Activated T-helper 9 cell treated with anti-CD3 and anti-CD28 coated beads, Interleukin-2, amount 50 U/mL, for 16 hours (primary cell): ENCODE results near the gene LGR6.

Experiments
- DNase-seq: peaks from one replicate; pipeline ENCODE4 v3.0.0-alpha.2; 2020; ENCODE audit warnings: low read depth

LGR6 gene

DNA sequence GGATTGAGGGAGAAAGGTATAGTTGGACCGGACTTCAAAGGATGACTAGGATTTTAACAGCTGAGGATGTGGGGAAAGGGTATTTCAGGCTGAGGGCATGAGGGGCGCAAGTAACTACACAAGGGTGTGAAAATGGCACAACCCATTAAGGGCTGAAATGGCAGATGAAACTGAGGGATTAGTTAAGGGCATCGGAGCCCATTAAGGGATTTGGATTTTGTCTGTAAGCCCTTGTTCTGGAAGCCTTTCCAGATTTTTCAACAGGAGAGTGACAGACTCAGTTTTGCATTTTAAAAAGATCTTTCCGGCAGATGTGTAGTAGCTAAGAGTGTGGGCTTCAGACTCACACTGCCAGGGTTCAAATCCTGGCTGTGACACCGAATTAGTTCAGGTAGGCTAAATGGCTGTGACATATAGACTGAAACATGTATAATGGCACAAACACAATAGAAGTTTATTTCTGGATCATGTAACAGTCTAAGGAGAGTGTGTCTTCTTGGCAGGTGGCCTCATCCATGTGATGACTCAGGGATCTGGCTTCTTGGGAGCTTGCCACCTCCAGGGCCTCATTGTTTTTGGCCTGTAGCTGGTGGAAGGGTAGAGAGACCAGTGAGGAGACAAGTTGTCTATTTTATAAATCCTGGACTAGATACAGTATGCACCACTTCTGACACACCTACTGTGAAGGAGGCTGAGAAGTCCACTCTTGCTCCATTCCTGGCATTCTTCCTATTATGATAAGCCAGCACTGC, 98.5 kb downstream of the LGR6 start:
- no peak for DNase-seq

DNA sequence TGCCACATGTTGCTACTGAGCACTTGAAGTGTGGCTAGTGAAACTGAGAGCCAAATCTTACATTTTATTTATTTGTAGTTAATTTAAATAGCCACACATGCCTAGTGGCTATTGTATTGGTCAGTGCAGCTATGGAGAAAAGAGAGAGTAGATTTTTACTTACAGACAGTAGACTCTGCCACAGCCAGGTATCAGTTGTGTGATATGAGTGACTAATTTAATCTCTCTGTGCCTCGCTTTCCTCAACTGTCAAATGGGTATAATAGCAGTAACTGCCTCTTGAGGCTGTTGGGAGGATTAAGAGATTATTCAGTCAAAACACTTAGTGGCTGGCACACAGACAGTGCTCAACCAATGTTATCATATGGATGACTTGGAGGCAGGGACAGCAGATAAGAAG, 99.2 kb downstream of the LGR6 start:
- DNase-seq: no peak

DNA sequence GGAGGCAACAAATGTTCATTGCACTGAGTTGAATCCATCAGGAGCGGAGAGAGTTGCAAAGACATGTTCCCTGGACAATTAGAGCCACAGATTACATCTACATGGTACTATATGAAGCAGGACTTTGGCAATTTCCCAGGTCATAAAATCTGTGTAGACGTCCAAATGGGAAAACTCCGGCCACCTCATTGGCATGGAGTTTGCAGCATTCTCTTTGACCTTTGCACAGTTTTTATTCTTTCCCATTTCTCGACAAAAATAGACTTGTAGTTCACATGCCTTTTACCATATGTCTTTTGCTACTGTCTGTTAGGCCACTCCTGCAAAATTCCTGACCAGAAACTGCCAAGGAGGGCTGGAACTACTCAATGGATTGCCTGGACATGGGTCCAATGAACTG, 100.0 kb downstream of the LGR6 start:
- no peak for DNase-seq

DNA sequence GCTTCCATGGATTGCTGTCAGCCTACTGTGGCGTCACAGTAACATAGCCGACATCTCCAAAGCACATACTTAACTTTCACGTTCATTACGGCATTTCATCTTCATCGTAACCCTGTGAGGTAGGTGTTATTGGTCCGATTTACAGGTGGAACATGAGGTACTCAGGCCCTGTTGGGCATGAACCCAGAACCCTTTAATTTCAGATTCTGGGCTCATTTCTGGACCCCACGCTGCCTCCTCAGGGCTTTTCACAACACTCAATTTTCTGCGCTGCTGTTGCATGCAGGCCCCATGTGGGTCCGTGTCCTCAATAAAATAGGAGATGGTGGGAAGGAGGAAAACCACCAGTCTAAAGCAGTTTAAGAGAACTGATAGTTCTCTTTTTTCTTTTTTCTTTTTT, 108.6 kb downstream of the LGR6 start:
- DNase-seq: no peak

DNA sequence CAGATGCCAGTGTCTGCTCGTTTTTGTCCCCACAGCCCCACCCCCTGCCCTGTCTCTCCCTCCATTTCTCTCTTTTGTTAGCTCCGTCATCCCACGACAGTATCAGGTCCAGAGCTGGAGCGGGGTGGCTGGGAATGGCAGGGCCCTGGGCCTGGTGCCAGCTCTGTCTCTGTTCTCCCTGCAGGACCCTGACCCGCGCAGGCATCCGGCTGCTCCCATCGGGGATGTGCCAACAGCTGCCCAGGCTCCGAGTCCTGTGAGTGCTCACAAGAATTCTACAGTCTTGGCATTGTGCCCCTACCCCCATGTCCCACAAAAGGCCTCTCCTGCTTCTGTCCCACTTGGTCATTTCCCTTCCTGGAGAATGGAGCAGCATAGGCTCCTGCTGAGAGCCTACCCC, 110.8 kb downstream of the LGR6 start:
- DNase-seq: no peak

DNA sequence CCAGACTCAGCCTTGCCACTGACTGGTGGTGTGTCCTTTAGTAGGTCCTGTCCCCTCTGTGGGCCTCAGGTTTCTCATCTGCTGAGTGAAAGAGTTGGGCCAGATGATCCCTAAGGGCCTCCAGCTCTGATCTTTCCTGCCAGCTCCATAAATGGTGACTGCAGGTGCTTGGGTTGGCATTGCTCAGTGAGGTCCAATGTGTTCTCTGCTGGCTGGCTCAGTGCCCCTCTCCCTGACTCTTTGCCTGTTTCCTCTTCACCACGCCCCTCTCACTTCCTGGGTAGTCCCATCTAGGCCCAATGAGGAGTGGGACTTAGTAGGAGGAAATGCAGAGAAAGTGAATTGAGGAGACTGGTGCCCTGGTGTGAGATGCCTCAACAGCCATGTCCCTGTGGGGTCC, 111.6 kb downstream of the LGR6 start:
- DNase-seq: no peak

DNA sequence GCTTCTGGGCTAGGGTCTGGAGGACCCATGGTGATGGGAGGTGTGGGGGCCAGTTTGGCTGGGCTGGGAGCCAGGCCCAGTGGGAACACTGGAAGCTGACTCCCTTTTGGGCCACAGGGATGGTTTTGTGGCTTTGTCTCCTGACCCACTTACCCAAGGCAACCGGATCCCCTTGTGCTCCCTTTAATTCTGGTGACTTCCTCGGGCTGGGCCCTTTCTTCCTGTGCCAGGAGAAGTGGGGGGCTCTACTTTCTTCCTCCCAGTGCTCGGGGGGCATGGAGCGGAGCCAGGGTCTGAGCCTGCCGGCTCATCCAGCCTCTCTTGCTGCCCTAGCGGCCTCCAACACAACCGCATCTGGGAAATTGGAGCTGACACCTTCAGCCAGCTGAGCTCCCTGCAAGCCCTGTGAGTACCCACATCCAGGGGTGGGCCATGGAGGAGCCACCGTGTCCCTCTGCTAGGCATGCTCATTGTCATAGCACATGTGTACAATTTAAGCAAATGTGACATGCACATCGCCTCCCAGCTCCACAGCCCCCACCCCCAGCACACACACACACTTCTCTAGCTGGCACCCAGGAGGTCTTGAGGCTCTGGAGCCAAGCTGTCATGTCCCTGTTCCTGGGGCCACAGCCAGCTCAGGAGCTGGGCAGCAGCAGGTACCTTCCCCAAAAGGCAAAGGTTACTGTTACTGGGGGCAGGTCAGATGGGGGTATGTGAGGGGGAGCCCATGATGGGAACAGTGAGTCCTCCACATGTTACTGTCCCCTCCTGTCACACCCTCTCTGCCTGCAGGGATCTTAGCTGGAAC, 113.1 kb downstream of the LGR6 start:
- no peak for DNase-seq

DNA sequence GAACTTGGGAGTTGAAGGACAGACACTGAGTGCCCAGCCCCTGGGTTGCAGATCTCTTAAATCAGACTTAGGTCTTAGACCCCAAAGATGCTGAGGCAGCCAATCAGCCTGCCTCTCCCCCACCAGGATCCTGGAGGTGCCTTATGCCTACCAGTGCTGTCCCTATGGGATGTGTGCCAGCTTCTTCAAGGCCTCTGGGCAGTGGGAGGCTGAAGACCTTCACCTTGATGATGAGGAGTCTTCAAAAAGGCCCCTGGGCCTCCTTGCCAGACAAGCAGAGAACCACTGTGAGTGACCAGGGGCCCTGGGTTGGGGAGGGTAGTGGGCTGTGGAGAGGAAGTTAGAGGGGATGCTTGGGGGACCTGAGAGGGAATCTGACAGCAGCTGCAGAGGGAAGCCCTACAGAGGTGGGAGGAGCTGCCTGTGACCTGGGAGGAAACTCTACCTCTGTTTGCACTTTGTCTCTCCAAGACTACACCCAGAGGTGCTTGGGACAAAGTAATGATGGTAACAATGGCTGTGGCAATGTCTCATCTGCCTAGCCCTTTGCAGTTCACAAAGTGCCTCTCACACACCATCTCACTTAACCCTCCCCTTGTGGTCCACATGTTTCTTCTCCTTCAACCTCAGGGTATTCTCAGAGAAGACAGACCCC, 116.6 kb downstream of the LGR6 start:
- no peak for DNase-seq

DNA sequence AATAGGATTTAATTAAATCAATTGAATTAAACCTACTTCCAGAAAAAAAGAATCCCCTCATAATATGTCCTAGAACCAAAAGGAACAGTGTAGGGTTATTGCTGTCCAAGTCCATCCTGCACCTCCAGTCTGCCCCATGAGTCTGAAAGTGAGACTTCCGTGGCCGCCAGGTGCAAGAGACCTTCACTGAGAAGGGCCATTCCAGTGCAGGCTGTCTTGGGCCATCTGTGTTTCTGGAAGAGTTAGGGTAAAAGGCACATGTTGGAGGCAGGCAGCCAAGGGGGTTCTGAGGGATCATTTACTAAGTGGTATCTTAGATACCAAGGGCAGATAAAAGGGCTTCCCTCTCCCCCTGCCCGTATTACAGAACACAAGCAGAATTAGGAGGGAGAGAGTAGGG, 117.1 kb downstream of the LGR6 start:
- DNase-seq: no peak

DNA sequence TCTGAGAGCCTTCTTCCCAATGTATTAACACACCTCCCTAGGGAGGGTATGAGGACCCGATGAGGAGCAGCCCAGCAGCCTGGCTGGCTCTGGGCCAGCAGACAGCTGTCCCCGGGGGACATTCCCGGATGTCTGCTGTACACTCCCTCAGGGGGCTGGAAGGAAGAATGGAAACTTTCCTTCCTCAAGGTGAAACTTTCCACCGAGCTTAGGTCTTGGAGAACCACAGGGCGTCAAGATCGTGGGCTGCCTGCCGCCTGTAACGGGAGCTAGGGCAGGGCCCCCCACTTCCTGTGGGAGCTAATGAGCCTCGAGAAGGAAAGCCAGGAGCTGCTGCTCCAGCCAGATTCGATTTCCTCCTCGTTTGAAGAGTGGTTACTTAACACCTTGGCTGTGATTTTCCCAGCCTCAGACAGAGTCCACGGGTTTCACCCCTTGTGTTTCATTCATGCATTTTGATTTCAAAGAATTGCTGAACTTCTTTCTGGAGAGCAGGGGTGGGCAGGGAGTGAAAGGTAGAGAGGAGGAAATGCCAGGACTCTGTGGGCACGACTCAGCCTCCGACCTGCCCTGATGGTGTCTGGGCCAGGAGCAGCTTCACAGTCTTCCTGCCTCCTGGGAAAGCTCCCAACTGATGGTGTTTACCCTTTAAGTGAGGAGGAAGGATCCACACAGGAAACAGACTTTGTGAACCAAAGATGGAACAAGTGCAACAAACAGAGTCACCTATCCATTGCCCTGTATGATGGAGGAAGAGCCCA, 118.5 kb downstream of the LGR6 start:
- no peak for DNase-seq

DNA sequence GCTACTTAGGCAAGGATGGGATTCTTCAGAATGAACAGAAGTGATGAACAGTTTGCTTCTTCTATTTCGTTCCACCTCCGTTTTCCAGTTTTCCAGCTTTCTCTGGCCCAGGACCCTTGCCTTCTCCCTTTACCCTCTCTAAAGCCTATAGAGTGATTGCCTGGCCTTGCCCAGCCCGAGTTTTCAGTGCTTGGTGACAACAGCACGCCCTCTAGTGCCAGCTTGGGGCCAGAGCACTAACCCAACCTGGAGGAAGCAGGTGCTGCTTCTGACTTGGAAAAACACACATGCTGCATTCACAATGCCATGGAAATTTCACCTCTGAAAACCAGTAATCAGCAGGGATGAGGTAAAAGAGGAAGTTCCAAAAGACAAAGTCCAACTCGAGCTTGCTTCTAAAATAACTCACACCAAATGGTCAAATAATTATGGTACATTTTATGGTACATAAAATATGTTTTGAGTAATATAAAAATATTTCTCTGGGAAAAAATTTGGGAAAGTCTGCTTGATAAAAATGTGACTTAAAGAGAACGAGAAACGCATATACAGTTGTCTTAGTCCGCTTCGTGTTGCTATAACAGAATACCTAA, 122.1 kb downstream of the LGR6 start:
- peak; percentile 48 for DNase-seq

DNA sequence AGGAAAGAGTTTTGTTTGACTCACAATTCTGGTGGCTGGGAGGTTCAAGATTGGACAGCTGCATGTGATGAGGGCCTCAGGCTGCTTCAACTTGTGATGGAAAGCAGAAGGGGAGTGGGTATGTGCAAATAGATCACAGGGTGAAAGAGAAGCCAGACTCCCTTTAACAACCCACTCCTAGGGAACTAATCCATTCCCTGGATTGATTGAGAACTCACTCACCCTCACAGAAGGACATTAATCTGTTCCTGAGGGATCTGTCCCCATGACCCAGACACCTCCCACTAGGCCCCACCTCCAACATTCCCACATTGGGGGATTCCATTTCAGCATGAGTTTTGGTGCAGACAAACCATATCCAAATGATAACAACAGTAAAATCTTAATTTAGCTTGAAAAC, 122.6 kb downstream of the LGR6 start:
- no peak for DNase-seq

DNA sequence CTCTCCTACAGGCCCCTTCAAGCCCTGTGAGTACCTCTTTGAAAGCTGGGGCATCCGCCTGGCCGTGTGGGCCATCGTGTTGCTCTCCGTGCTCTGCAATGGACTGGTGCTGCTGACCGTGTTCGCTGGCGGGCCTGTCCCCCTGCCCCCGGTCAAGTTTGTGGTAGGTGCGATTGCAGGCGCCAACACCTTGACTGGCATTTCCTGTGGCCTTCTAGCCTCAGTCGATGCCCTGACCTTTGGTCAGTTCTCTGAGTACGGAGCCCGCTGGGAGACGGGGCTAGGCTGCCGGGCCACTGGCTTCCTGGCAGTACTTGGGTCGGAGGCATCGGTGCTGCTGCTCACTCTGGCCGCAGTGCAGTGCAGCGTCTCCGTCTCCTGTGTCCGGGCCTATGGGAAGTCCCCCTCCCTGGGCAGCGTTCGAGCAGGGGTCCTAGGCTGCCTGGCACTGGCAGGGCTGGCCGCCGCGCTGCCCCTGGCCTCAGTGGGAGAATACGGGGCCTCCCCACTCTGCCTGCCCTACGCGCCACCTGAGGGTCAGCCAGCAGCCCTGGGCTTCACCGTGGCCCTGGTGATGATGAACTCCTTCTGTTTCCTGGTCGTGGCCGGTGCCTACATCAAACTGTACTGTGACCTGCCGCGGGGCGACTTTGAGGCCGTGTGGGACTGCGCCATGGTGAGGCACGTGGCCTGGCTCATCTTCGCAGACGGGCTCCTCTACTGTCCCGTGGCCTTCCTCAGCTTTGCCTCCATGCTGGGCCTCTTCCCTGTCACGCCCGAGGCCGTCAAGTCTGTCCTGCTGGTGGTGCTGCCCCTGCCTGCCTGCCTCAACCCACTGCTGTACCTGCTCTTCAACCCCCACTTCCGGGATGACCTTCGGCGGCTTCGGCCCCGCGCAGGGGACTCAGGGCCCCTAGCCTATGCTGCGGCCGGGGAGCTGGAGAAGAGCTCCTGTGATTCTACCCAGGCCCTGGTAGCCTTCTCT, 124.6 kb downstream of the LGR6 start:
- DNase-seq: no peak

DNA sequence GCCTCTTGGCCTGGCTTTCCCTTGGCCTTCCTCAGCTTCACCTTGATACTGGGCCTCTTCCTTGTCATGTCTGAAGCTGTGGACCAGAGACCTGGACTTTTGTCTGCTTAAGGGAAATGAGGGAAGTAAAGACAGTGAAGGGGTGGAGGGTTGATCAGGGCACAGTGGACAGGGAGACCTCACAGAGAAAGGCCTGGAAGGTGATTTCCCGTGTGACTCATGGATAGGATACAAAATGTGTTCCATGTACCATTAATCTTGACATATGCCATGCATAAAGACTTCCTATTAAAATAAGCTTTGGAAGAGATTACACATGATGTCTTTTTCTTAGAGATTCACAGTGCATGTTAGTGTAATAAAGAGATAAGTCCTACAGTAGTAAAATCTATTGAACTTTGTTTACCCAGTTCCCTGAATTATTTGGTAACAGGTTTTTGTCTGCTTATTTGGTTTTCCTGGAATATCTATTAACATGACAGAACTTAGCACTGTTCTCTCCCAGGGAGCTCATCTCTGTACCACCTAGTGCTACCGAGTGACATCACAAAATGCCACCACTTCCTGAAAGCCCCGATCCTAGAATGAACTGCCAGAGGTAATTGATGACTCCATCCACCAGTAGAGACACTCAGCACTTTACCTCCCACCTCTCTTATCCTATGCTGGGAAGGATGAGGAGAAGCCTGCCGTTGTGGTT, 125.9 kb downstream of the LGR6 start:
- no peak for DNase-seq

DNA sequence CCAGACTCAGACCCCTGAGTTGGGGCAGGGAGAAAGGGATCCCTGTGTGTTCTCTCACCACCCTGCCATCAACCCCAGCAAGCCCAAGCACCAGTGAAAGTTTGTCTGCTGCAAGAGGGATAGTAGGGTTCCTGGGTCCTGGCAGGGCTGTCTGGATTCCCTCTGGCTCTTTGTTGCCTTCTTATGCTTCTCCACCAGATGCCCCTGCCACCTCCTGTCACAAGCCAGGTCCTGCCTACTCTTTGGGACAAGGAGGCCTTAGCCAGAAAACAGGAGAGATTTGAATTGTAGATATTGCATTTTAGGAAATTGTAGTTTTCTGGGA, 126.4 kb downstream of the LGR6 start:
- no peak for DNase-seq

DNA sequence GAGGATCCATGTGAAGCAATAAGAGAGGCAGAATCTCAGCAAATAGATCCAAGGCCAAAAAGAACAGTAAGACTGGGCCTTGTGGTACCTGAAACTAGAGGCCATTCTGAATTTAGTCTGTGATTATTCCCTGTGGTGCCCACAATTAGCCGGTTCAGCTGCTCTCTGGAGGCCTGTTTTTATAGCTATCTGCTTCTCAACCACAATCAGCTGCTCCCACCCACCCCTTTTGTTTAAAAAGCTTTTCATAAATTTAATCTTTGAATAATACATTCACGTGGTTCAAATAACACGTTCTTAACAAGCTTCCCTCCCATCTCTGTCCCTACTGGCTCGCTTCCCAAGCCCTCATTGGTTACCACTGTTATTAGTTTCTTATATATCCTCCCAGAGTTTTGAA, 130.1 kb downstream of the LGR6 start:
- no peak for DNase-seq

DNA sequence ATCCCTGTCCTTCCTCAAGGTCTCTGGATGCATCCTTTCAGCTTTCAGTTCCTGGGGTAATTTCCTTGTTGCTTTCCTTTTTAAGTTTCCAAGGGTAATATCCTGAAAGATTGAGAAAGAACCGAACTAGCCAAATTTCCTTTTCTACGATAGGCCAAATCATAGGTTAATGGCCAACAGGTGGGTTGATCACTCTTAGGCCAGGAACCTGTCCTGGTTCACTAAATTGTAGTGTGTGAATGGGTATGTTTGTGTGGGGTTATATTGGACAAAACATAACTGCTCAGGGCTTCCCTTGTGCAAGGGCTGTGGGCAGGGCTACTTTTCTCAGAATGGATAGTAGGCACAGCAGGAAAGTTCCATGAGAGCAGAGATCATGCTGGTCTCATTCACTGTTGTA, 131.0 kb downstream of the LGR6 start:
- no peak for DNase-seq

DNA sequence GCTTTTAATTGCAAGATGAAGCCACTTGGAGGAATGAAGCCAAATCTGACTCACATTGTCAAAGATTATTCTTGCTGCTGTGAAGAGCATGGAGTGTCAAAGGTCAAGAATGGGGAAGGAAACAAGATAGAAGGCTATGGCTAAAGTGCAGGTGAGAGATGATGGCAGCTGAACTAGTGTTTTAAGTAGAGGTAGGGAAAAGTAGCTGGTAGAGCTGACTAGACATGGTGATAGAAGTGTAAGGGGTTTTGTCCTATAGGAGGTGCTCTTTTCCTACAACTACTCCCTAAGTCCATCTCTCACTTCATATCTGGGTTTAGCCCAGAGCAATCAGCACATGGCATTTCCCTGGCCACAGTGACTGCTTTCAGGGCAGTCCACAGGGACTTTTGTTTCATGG, 136.3 kb downstream of the LGR6 start:
- DNase-seq: no peak

DNA sequence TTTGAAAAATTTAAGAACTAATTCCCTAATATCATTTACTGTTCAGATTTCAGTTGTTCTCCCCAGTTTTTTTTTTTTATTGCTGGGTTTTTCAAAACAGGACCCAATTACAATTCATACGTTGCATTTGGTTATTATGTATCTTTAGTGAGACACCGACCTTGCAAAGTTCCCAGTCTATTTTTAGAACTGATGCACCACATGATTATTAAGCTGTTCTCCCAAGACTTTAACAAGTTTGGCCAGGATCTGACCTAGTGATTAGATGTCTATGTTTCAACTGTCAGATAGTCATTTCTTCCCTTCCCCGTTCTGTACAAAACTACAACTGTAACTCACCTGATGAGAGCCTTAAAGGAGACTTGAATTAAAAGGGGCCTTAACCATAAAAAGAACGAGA, 140.3 kb downstream of the LGR6 start:
- DNase-seq: no peak

DNA sequence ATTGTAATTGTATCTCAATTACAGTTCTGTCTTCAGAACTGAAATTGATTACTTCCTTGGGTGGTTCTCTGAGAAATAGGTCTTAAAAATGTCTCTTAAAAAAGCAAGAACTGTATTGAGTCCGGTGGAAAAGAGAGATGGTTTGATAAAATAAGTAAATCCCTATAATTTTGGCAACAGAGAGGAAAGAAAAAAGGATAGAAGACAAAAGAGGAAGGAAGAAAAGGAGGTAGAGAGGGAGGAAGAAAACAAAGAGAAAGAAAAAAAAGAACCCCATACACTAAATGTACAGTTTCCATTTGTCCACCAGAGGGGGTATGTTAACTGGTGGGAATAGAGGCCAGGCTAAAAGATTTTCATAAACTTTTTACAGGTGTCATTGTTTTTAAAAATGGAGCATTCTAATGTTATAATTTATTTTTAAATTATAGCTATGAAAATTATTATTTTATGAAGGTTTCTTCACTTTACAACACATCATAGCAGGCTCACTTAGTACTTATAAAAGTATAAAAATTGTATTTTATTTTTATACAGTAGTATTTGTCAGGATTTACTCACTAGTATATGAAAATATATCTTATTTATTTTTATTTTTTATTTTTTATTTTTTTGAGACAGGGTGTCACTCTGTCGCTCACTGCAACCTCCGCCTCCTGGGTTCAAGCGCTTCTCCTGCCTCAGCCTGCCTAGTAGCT, 150.2 kb downstream of the LGR6 start:
- no peak for DNase-seq
